Gastrocnemius medialis (tissue), 4 donors: Measurements from ENCODE around the gene HIPK2. TPM values are rescaled to one million over a fixed set of nuclear protein-coding genes. Genes with fewer than 3 reads are reported as not detected.

Experiments
- ATAC-seq, 2 donors: fragments of 150-250 bp; one replicate each; pipeline ENCODE4 v1.9.1; 2016
- DNase-seq, 2 donors: peaks; one replicate each; pipeline ENCODE4 v3.0.0-alpha.2; 2019
- H3K27ac ChIP-seq, 4 donors: fragments of 200-600 bp; sonication (generic); 1 replicate in 1 of 4; 2 replicates in 3 of 4; pipeline ENCODE4 v1.5.1; 2016 to 2018; ENCODE audit warnings: mild to moderate bottlenecking in 2 of 4, moderate library complexity in 1 of 4
- H3K27me3 ChIP-seq, 3 donors: fragments of 200-600 bp; sonication (generic) in 2 of 3; 1 replicate in 1 of 3; 2 replicates in 2 of 3; pipeline versions ENCODE4 v1.5.1 to v1.6.0; 2016 to 2019; ENCODE audit warnings: mild to moderate bottlenecking in 1 of 3, moderate library complexity in 1 of 3
- H3K36me3 ChIP-seq, 2 donors: fragments of 200-600 bp; sonication (generic) in 1 of 2; one replicate each; pipeline ENCODE4 v1.5.1; 2017 to 2018
- H3K4me1 ChIP-seq, 2 donors: fragments of 200-600 bp; sonication (generic) in 1 of 2; one replicate each; pipeline ENCODE4 v1.5.1; 2016 to 2017; ENCODE audit warnings: mild to moderate bottlenecking in 2 of 2
- H3K4me3 ChIP-seq, 4 donors: fragments of 200-600 bp; sonication (generic) in 3 of 4; 1 replicate in 1 of 4; 2 replicates in 3 of 4; pipeline ENCODE4 v1.5.1; 2016 to 2019; ENCODE audit warnings: mild to moderate bottlenecking in 2 of 4
- H3K9me3 ChIP-seq, 3 donors: fragments of 200-600 bp; sonication (generic) in 2 of 3; 1 replicate in 1 of 3; 2 replicates in 2 of 3; pipeline ENCODE4 v1.5.1; 2016 to 2019
- POLR2A ChIP-seq, 2 donors: fragments of 450-650 bp; IDR thresholded peaks; one replicate each; pipeline ENCODE4 v1.6.1; 2017; ENCODE audit warnings: antibody characterized with exemption in 2 of 2, mild to moderate bottlenecking in 2 of 2, moderate library complexity in 2 of 2
- in situ Hi-C, 4 donors: fragments of 200-750 bp; cut with MboI; loops; one replicate each; pipeline versions ENCODE4 v1.15.0 to v1.8.0; 2017; ENCODE audit warnings: low sequenced_read_pairs in 4 of 4
- intact Hi-C: fragments of 100-400 bp; cut with DNase I; formaldehyde crosslinking; loops from one replicate; pipeline ENCODE4 v1.15.1; 2023; ENCODE audit warnings: low total_unique reads
- total RNA-seq, 4 donors: library from RNA; depleted of rRNA; stranded (reverse); fragments of >200 nt; gene quantifications; one replicate each; pipeline versions ENCODE4 v1.1.0 to v1.2.3, GENCODE V29; 2016
- TF ChIP-seq, protein P1 (sequence below), 5 experiments: fragments of 450-650 bp in 3 of 5; fragments of 200-600 bp in 2 of 5; sonication (generic) in 2 of 5; IDR thresholded peaks in 4 of 5; conservative IDR thresholded peaks in 1 of 5; 1 replicate in 4 of 5; 2 replicates in 1 of 5; pipeline ENCODE4 v1.5.1; 2016 to 2019; ENCODE audit warnings: antibody characterized with exemption in 5 of 5, mild to moderate bottlenecking in 3 of 5, moderate library complexity in 3 of 5

The HIPK2 gene
- total RNA-seq, 4 donors from 2014 or later = 30.5 to 77.4 (median 58.9) TPM

DNA sequence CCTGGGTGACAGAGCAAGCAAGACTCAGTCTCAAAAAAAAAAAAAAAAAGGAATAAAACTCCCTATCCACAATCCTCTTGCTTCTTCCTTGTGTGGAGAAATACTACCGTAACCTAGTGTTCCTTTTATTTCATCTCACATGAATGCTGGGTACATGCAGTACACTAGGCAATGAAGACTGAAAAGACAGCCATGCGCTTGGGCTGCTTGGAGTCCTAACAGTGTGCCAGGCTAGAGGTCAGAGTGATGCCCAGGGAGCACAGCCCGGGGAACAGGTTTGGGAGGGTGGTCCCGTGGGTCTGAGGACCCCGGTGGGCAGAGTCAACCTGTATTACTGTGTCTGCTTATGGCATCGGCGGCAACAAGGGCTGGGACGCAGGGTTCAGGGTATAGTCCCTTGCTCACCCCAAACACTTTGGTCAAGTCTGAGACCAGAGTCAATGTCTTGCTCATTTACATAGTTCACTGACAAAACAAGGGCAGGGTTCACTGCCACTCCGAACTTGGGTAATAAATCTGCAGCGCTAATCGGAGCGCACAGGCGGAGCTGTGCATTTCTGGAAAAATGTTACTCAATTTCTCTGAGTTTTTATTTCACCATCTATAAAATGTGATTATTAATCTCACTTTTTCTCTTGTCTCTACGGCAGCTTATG lies 136.3 kb downstream of the HIPK2 start:
- H3K4me1 ChIP-seq = peaks cover 5 to 10% of the 10 kb centered on the region in 2 donors
- H3K4me3 ChIP-seq = no peak overlapping the region
- no peaks in the 10 kb centered on the region for H3K27me3 ChIP-seq
- ATAC-seq (no peak), DNase-seq (no peak)
- TF ChIP-seq, protein P1, sequence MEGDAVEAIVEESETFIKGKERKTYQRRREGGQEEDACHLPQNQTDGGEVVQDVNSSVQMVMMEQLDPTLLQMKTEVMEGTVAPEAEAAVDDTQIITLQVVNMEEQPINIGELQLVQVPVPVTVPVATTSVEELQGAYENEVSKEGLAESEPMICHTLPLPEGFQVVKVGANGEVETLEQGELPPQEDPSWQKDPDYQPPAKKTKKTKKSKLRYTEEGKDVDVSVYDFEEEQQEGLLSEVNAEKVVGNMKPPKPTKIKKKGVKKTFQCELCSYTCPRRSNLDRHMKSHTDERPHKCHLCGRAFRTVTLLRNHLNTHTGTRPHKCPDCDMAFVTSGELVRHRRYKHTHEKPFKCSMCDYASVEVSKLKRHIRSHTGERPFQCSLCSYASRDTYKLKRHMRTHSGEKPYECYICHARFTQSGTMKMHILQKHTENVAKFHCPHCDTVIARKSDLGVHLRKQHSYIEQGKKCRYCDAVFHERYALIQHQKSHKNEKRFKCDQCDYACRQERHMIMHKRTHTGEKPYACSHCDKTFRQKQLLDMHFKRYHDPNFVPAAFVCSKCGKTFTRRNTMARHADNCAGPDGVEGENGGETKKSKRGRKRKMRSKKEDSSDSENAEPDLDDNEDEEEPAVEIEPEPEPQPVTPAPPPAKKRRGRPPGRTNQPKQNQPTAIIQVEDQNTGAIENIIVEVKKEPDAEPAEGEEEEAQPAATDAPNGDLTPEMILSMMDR (IDR thresholded peaks at IDR 0.05 in 4 of 5, conservative IDR thresholded peaks at IDR 0.05 in 1 of 5) = no peak
- TF ChIP-seq POLR2A (IDR thresholded peaks at IDR 0.05) = no peak
- in situ Hi-C loops = loop anchor here (5.0 to 10.0 kb wide), 5 partner anchors 123 to 363 kb away; partner anchors contain the start of genes TBXAS1 (in 3 of the 4) and HIPK2 (in 1 of the 4)
- no peaks in the 10 kb centered on the region for H3K36me3 ChIP-seq
- H3K27ac ChIP-seq = no peak overlapping the region
- no peaks in the 10 kb centered on the region for H3K9me3 ChIP-seq
- intact Hi-C loops = no loop called here

DNA sequence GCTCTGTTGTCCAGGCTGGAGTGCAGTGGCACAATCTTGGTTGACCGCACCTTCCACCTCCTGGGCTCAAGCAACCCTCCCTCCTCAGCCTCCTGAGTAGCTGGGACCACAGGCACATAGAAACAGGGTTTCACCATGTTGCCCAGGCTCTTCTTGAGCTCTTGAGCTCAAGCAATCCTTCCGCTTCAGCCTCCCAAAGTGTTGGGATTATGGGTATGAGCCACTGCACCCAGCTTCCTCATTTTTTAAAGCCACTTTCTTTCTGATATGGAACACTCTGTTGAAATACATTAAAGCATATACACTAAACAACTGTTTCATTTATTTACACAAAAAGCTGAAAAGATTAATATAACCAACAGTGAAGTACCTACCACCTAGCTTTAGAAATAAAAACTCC lies 137.1 kb downstream of the HIPK2 start:
- H3K27me3 ChIP-seq = no peaks in the 10 kb centered on the region
- TF ChIP-seq, protein P1 (IDR thresholded peaks at IDR 0.05 in 4 of 5, conservative IDR thresholded peaks at IDR 0.05 in 1 of 5) = no peak
- TF ChIP-seq POLR2A (IDR thresholded peaks at IDR 0.05) = no peak
- DNase-seq (no peak), ATAC-seq (no peak)
- H3K9me3 ChIP-seq = no peaks in the 10 kb centered on the region
- H3K36me3 ChIP-seq = no peaks in the 10 kb centered on the region
- intact Hi-C loops (no loop called here), in situ Hi-C loops (loop anchor here (5.0 to 10.0 kb wide), 5 partner anchors 124 to 364 kb away; partner anchors contain the start of genes TBXAS1 (in 3 of the 4) and HIPK2 (in 1 of the 4))
- H3K4me1 ChIP-seq = peaks cover 0 to 3% of the 10 kb centered on the region in 2 donors
- H3K27ac ChIP-seq = no peak overlapping the region
- no peak overlapping the region for H3K4me3 ChIP-seq

DNA sequence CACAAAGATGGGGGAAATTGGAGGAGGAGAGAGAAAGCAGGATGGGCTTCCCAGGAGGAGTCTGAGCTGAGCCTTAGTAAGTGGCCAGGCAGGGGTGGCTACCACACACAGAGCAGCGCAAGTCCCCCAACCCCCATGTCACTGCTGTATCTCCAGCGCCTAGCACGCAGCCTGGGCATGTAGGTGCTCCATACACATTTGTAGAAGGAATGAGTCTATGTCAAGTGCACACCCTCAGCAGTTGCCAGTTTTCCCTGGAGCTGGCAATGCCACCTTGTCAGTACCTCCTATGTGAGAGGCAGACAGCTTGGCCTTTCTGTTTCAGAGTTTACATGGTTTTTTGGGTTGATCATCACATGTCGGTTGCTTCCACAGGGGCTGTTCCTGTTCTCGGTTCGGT lies 138.2 kb downstream of the HIPK2 start:
- ATAC-seq = no peak
- no peak overlapping the region for H3K4me3 ChIP-seq
- H3K36me3 ChIP-seq = no peaks in the 10 kb centered on the region
- TF ChIP-seq, protein P1 (IDR thresholded peaks at IDR 0.05 in 4 of 5, conservative IDR thresholded peaks at IDR 0.05 in 1 of 5) = no peak
- TF ChIP-seq POLR2A (IDR thresholded peaks at IDR 0.05) = no peak
- H3K27ac ChIP-seq = no peak overlapping the region
- no peaks in the 10 kb centered on the region for H3K27me3 ChIP-seq
- intact Hi-C loops (no loop called here), in situ Hi-C loops (no loop called here)
- DNase-seq = no peak
- H3K9me3 ChIP-seq = no peaks in the 10 kb centered on the region
- no peaks in the 10 kb centered on the region for H3K4me1 ChIP-seq

DNA sequence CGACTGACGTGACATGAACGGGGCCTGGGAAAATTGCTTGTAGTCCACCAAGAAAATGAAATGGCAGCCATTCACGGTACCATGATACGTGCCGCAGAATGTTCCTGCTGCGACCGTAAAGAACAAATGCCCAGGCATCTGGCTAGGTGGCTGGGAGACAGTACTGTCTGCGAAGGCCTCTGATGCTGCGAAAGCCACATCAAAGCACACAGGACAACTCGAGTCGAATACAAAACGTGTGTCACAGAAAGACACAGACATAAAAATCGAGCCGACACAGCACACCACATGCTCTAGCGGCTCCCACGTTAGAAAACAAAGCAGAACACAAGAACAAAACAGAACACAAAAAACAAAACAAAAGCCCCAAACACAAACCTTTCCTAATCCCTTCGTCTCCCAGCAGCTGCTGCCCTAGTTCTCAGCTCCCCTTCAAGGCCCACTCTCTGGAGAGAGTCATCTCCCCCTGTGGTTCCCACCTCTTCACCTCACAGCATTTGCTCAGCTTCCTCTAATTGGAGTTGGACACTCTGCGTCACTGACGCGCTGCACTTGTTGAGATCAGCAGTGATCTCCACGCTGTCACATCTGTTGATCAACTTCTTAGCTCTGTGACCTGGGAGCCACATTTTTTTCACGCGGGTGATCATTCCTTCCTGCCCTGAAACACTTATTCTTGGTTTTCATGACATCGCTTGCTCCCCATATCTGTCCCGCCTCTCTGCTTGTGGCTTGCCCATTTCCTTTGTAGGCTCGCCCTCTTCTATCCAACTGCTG lies 142.1 kb downstream of the HIPK2 start:
- DNase-seq = no peak
- H3K27me3 ChIP-seq = no peaks in the 10 kb centered on the region
- H3K36me3 ChIP-seq = peaks cover 0 to 10% of the 10 kb centered on the region in 2 donors
- ATAC-seq = no peak
- H3K9me3 ChIP-seq = no peaks in the 10 kb centered on the region
- H3K4me1 ChIP-seq = no peaks in the 10 kb centered on the region
- H3K4me3 ChIP-seq = no peak overlapping the region
- intact Hi-C loops (no loop called here), in situ Hi-C loops (no loop called here)
- TF ChIP-seq, protein P1 (IDR thresholded peaks at IDR 0.05 in 4 of 5, conservative IDR thresholded peaks at IDR 0.05 in 1 of 5) = no peak
- TF ChIP-seq POLR2A (IDR thresholded peaks at IDR 0.05) = no peak
- no peak overlapping the region for H3K27ac ChIP-seq
